WTC11 (cell line): ENCODE results near the gene ZNF526. TPM values are rescaled to one million over a fixed set of nuclear protein-coding genes. Genes with fewer than 3 reads are reported as not detected.

Experiments
- ATAC-seq: fragments of 200-7000 bp; cut with Tn5 transposase; 2 replicates; pipeline ENCODE4 v1.10.0; 2021; ENCODE audit warnings: mild to moderate bottlenecking, moderate library complexity
- CTCF ChIA-PET: fragments of 300-600 bp; sonication (Branson Sonifier 250); formaldehyde crosslinking; loops from one replicate; lab custom pipeline; 2021; ENCODE audit warnings: antibody characterized with exemption; lab: Charles Lee
- POLR2A ChIA-PET: fragments of 350-600 bp; sonication (Branson Sonifier 250); formaldehyde crosslinking; loops from one replicate; lab custom pipeline; 2021; ENCODE audit warnings: antibody characterized with exemption; lab: Charles Lee
- DNase-seq: peaks from one replicate; pipeline ENCODE4 v3.0.0; 2021; ENCODE audit warnings: low spot score
- H3K27ac Mint-ChIP-seq: 2 replicates; pipeline ENCODE4 v1.8.0; 2021; ENCODE audit warnings: mixed read lengths
- H3K27me3 Mint-ChIP-seq: 2 replicates; pipeline ENCODE4 v1.8.0; 2021; ENCODE audit warnings: low read depth, mild to moderate bottlenecking, moderate library complexity, mixed read lengths
- H3K36me3 Mint-ChIP-seq: 2 replicates; pipeline ENCODE4 v1.8.0; 2021; ENCODE audit warnings: mixed read lengths
- H3K4me1 Mint-ChIP-seq: 2 replicates; pipeline ENCODE4 v1.8.0; 2022; ENCODE audit warnings: mixed read lengths
- H3K4me3 Mint-ChIP-seq: 2 replicates; pipeline ENCODE4 v1.8.0; 2021; ENCODE audit warnings: mild to moderate bottlenecking, moderate library complexity, mixed read lengths
- H3K9me3 Mint-ChIP-seq: 2 replicates; pipeline ENCODE4 v1.8.0; 2021; ENCODE audit warnings: mixed read lengths
- E2F5 ChIP-seq: sonication (generic); formaldehyde crosslinking; IDR thresholded peaks from 2 replicates; pipeline ENCODE4 v1.8.1; 2022; ENCODE audit warnings: mild to moderate bottlenecking, moderate library complexity, missing genetic modification reagents
- ETV6 ChIP-seq: sonication (generic); formaldehyde crosslinking; IDR thresholded peaks from 2 replicates; pipeline ENCODE4 v1.8.1; 2022; ENCODE audit warnings: mild to moderate bottlenecking, missing genetic modification reagents
- FOXJ3 ChIP-seq: sonication (generic); formaldehyde crosslinking; IDR thresholded peaks from 2 replicates; pipeline ENCODE4 v1.9.0; 2021; ENCODE audit warnings: missing genetic modification reagents, mild to moderate bottlenecking, borderline replicate concordance
- FOXP1 ChIP-seq: sonication (generic); formaldehyde crosslinking; IDR thresholded peaks from 2 replicates; pipeline ENCODE4 v1.8.0; 2022; ENCODE audit warnings: missing genetic modification reagents, mild to moderate bottlenecking, moderate library complexity, borderline replicate concordance
- MAX ChIP-seq: sonication (generic); formaldehyde crosslinking; IDR thresholded peaks from 2 replicates; pipeline ENCODE4 v1.8.0; 2022; ENCODE audit warnings: mild to moderate bottlenecking, missing genetic modification reagents
- MXD4 ChIP-seq: fragments of 250-450 bp; sonication (Bioruptor Pico); IDR thresholded peaks from 2 replicates; pipeline ENCODE4 v1.8.0; 2021; ENCODE audit warnings: mild to moderate bottlenecking, moderate library complexity, borderline replicate concordance
- NFE2L1 ChIP-seq: sonication (generic); formaldehyde crosslinking; IDR thresholded peaks from 2 replicates; pipeline ENCODE4 v1.8.1; 2023; ENCODE audit warnings: missing genetic modification reagents
- NR2C2 ChIP-seq: sonication (generic); formaldehyde crosslinking; IDR thresholded peaks from 2 replicates; pipeline ENCODE4 v1.8.0; 2022; ENCODE audit warnings: mild to moderate bottlenecking, missing genetic modification reagents
- SMAD4 ChIP-seq: sonication (generic); formaldehyde crosslinking; IDR thresholded peaks from 2 replicates; pipeline ENCODE4 v1.8.0; 2022; ENCODE audit warnings: mild to moderate bottlenecking, missing genetic modification reagents
- TCF7 ChIP-seq: sonication (generic); formaldehyde crosslinking; IDR thresholded peaks from 2 replicates; pipeline ENCODE4 v1.8.0; 2022; ENCODE audit warnings: mild to moderate bottlenecking, low read depth, missing genetic modification reagents, moderate library complexity
- TP53 ChIP-seq: sonication (generic); formaldehyde crosslinking; IDR thresholded peaks from 2 replicates; pipeline ENCODE4 v1.8.1; 2023; ENCODE audit warnings: mild to moderate bottlenecking, missing genetic modification reagents
- ZBTB21 ChIP-seq: sonication (generic); formaldehyde crosslinking; IDR thresholded peaks from 2 replicates; pipeline ENCODE4 v1.8.1; 2023; ENCODE audit warnings: mild to moderate bottlenecking, missing genetic modification reagents, borderline replicate concordance
- ZBTB43 ChIP-seq: sonication (generic); formaldehyde crosslinking; IDR thresholded peaks from 2 replicates; pipeline ENCODE4 v1.8.1; 2023; ENCODE audit warnings: mild to moderate bottlenecking, missing genetic modification reagents
- ZNF121 ChIP-seq: sonication (generic); formaldehyde crosslinking; IDR thresholded peaks from 2 replicates; pipeline ENCODE4 v1.8.0; 2023; ENCODE audit warnings: missing genetic modification reagents
- ZNF138 ChIP-seq: sonication (generic); formaldehyde crosslinking; conservative IDR thresholded peaks from 2 replicates; pipeline ENCODE4 v1.8.1; 2022; ENCODE audit warnings: mild to moderate bottlenecking, moderate library complexity, missing genetic modification reagents
- total RNA-seq: library from RNA; stranded (reverse); gene quantifications from 3 replicates; pipeline ENCODE4 v1.2.3, GENCODE V29; 2021
- TF ChIP-seq, protein P1 (sequence below): sonication (generic); formaldehyde crosslinking; IDR thresholded peaks from 2 replicates; pipeline ENCODE4 v1.8.0; 2022; ENCODE audit warnings: mild to moderate bottlenecking, missing genetic modification reagents
- TF ChIP-seq, protein P2 (sequence below): fragments of 250-450 bp; sonication (Bioruptor Pico); IDR thresholded peaks from 2 replicates; pipeline ENCODE4 v1.9.0; 2021; ENCODE audit warnings: mild to moderate bottlenecking, borderline replicate concordance
- TF ChIP-seq, protein P3 (sequence below): sonication (generic); formaldehyde crosslinking; IDR thresholded peaks from 2 replicates; pipeline ENCODE4 v1.8.0; 2023; ENCODE audit warnings: mild to moderate bottlenecking, missing genetic modification reagents

ZNF526 gene
- total RNA-seq, 1 experiment from 2014 or later, result 18.3 TPM

- no peak overlapping the region for H3K4me3 Mint-ChIP-seq
- DNase-seq (peak; percentile 49), ATAC-seq (peak; percentile 72)
- peaks cover 52% of the 10 kb centered on the region for H3K36me3 Mint-ChIP-seq
- H3K4me1 Mint-ChIP-seq, result peaks cover 31% of the 10 kb centered on the region
- peaks cover 30% of the 10 kb centered on the region for H3K27me3 Mint-ChIP-seq
- 0 out of 2 replicates have a peak, but pooled peaks have one; percentile 52 for TF ChIP-seq E2F5 (CRISPR knock-in tag)
- 0 out of 2 replicates have a peak, but pooled peaks have one; percentile 16 for TF ChIP-seq NR2C2
- TF ChIP-seq, protein P1, sequence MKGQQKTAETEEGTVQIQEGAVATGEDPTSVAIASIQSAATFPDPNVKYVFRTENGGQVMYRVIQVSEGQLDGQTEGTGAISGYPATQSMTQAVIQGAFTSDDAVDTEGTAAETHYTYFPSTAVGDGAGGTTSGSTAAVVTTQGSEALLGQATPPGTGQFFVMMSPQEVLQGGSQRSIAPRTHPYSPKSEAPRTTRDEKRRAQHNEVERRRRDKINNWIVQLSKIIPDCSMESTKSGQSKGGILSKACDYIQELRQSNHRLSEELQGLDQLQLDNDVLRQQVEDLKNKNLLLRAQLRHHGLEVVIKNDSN (CRISPR knock-in tag), result peak; percentile 32; the same call in 1 of the 2 replicates
- TF ChIP-seq NFE2L1 (CRISPR knock-in tag), result peak; percentile 52; the same call in 1 of the 2 replicates
- TF ChIP-seq MXD4, result no peak
- 0 out of 2 replicates have a peak, but pooled peaks have one; percentile 48 for TF ChIP-seq TP53 (CRISPR knock-in tag)
- 0 out of 2 replicates have a peak, but pooled peaks have one; percentile 7 for TF ChIP-seq ZNF121 (CRISPR knock-in tag)
- no peak for TF ChIP-seq ZNF138 (CRISPR knock-in tag)
- TF ChIP-seq ETV6 (CRISPR knock-in tag), result peak; percentile 39; the same call in 1 of the 2 replicates
- TF ChIP-seq SMAD4, result no peak
- TF ChIP-seq ZBTB43 (CRISPR knock-in tag), result no peak
- TF ChIP-seq, protein P2, sequence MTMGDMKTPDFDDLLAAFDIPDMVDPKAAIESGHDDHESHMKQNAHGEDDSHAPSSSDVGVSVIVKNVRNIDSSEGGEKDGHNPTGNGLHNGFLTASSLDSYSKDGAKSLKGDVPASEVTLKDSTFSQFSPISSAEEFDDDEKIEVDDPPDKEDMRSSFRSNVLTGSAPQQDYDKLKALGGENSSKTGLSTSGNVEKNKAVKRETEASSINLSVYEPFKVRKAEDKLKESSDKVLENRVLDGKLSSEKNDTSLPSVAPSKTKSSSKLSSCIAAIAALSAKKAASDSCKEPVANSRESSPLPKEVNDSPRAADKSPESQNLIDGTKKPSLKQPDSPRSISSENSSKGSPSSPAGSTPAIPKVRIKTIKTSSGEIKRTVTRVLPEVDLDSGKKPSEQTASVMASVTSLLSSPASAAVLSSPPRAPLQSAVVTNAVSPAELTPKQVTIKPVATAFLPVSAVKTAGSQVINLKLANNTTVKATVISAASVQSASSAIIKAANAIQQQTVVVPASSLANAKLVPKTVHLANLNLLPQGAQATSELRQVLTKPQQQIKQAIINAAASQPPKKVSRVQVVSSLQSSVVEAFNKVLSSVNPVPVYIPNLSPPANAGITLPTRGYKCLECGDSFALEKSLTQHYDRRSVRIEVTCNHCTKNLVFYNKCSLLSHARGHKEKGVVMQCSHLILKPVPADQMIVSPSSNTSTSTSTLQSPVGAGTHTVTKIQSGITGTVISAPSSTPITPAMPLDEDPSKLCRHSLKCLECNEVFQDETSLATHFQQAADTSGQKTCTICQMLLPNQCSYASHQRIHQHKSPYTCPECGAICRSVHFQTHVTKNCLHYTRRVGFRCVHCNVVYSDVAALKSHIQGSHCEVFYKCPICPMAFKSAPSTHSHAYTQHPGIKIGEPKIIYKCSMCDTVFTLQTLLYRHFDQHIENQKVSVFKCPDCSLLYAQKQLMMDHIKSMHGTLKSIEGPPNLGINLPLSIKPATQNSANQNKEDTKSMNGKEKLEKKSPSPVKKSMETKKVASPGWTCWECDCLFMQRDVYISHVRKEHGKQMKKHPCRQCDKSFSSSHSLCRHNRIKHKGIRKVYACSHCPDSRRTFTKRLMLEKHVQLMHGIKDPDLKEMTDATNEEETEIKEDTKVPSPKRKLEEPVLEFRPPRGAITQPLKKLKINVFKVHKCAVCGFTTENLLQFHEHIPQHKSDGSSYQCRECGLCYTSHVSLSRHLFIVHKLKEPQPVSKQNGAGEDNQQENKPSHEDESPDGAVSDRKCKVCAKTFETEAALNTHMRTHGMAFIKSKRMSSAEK (CRISPR knock-in tag), result 0 out of 2 replicates have a peak, but pooled peaks have one; percentile 51
- peak; percentile 95 for TF ChIP-seq MAX (CRISPR knock-in tag)
- TF ChIP-seq, protein P3, sequence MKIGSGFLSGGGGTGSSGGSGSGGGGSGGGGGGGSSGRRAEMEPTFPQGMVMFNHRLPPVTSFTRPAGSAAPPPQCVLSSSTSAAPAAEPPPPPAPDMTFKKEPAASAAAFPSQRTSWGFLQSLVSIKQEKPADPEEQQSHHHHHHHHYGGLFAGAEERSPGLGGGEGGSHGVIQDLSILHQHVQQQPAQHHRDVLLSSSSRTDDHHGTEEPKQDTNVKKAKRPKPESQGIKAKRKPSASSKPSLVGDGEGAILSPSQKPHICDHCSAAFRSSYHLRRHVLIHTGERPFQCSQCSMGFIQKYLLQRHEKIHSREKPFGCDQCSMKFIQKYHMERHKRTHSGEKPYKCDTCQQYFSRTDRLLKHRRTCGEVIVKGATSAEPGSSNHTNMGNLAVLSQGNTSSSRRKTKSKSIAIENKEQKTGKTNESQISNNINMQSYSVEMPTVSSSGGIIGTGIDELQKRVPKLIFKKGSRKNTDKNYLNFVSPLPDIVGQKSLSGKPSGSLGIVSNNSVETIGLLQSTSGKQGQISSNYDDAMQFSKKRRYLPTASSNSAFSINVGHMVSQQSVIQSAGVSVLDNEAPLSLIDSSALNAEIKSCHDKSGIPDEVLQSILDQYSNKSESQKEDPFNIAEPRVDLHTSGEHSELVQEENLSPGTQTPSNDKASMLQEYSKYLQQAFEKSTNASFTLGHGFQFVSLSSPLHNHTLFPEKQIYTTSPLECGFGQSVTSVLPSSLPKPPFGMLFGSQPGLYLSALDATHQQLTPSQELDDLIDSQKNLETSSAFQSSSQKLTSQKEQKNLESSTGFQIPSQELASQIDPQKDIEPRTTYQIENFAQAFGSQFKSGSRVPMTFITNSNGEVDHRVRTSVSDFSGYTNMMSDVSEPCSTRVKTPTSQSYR (CRISPR knock-in tag), result no peak
- peak; percentile 83; the same call in 1 of the 2 replicates for TF ChIP-seq FOXP1 (CRISPR knock-in tag)
- TF ChIP-seq FOXJ3 (CRISPR knock-in tag), result no peak
- 0 out of 2 replicates have a peak, but pooled peaks have one; percentile 59 for TF ChIP-seq ZBTB21 (CRISPR knock-in tag)
- no peak for TF ChIP-seq TCF7 (CRISPR knock-in tag)
- ChIA-PET POLR2A (no interaction called here), CTCF (interaction anchor here (1.6 kb wide), 1 partner anchor 87 kb away, joined by 5 read pairs; no protein-coding TSS in a partner anchor)
- H3K9me3 Mint-ChIP-seq, result peaks cover 13% of the 10 kb centered on the region
- peak overlapping the region; percentile 52 for H3K27ac Mint-ChIP-seq
These were observed 23.8 kb upstream of the ZNF526 start for GRCh38 chr19:42196011-42197001.
